HCT116 (cell line): ENCODE measurements around the gene SLC35F3. TPM values are rescaled to one million over a fixed set of nuclear protein-coding genes. Genes with fewer than 3 reads are reported as not detected.

Source experiments
- ATAC-seq: fragments of 200-7000 bp; cut with Tn5 transposase; 2 replicates; pipeline ENCODE4 v1.9.1; 2020; ENCODE audit warnings: mild to moderate bottlenecking, moderate library complexity
- BruUV-seq: library from RNA; stranded (reverse); fragments of 400-500 nt; replicated peaks from 2 replicates; lab custom pipeline; 2021; lab: Mats Ljungman, UMichigan
- CTCF ChIA-PET: fragments of 300-600 bp; sonication (Branson Sonifier 250); formaldehyde crosslinking; loops from one replicate; lab custom pipeline; 2021; ENCODE audit warnings: antibody characterized with exemption; lab: Charles Lee
- POLR2A ChIA-PET: fragments of 300-600, 350-600 bp; sonication (Branson Sonifier 250); formaldehyde crosslinking; loops from one replicate; lab custom pipeline; 2021; ENCODE audit warnings: antibody characterized with exemption; lab: Charles Lee
- RAD21 ChIA-PET, 2 experiments: fragments of 300-600 bp; sonication (Branson Sonifier 250); formaldehyde crosslinking; loops; one replicate each; lab custom pipeline; 2023; ENCODE audit warnings: low total read pairs in 2 of 2; ENCODE audit not compliant: uncharacterized antibody in 2 of 2, unreplicated experiment in 2 of 2, low non-redundant PET in 1 of 2; lab: Charles Lee
- DNase-seq: peaks from one replicate; pipeline ENCODE4 v3.0.0-alpha.2; 2010; ENCODE audit warnings: low read depth, low spot score
- H2AFZ ChIP-seq: fragments of 200-600 bp; shearing (Covaris generic), sonication (generic); 2 replicates; pipeline ENCODE4 v1.6.1; 2017; ENCODE audit warnings: low read depth, mixed run types, mixed read lengths, antibody characterized with exemption, low read length; ENCODE audit not compliant: poor library complexity, severe bottlenecking
- H3K27ac ChIP-seq: 2 replicates; pipeline ENCODE4 v1.5.1; 2012; ENCODE audit warnings: low read depth, low read length
- H3K27me3 ChIP-seq: fragments of 200-600 bp; sonication (generic); 2 replicates; pipeline ENCODE4 v1.6.1; 2016; ENCODE audit warnings: mixed run types, low read length, mixed read lengths; ENCODE audit not compliant: insufficient read depth
- H3K36me3 ChIP-seq, 2 experiments: fragments of 200-500 bp in 1 of 2; fragments of 200-600 bp in 1 of 2; sonication (Bioruptor generic) in 1 of 2; sonication (generic) in 1 of 2; 2 replicates each; pipeline versions ENCODE4 v1.5.1 to v1.6.1; 2014 to 2016; ENCODE audit warnings: low read length in 2 of 2, inconsistent platforms in 1 of 2, mixed read lengths in 1 of 2, mixed run types in 1 of 2; ENCODE audit not compliant: insufficient read depth in 2 of 2, control insufficient read depth in 1 of 2
- H3K4me1 ChIP-seq, 2 experiments: fragments of 200-600 bp in 1 of 2; sonication (generic) in 1 of 2; 2 replicates each; pipeline versions ENCODE4 v1.5.1 to v1.6.1; 2012 to 2017; ENCODE audit warnings: low read length in 2 of 2, inconsistent platforms in 1 of 2, mild to moderate bottlenecking in 1 of 2, mixed read lengths in 1 of 2, mixed run types in 1 of 2, moderate library complexity in 1 of 2; ENCODE audit not compliant: insufficient read depth in 2 of 2, control insufficient read depth in 1 of 2
- H3K4me2 ChIP-seq: fragments of 200-600 bp; sonication (generic); 2 replicates; pipeline ENCODE4 v1.6.1; 2017; ENCODE audit warnings: mixed run types, low read length, mixed read lengths
- H3K4me3 ChIP-seq, 2 experiments: fragments of 200-600 bp in 1 of 2; sonication (generic) in 1 of 2; replicated peaks in 1 of 2; 2 replicates each; pipeline ENCODE4 v1.5.1; 2011 to 2016; ENCODE audit warnings: low read length in 2 of 2, control low read depth in 1 of 2, low read depth in 1 of 2, mild to moderate bottlenecking in 1 of 2, mixed read lengths in 1 of 2, mixed run types in 1 of 2
- H3K79me2 ChIP-seq: fragments of 200-600 bp; sonication (generic); 2 replicates; pipeline ENCODE4 v1.6.1; 2017; ENCODE audit warnings: mild to moderate bottlenecking, mixed run types, low read length, moderate library complexity, mixed read lengths; ENCODE audit not compliant: insufficient read depth
- H3K9ac ChIP-seq: fragments of 200-600 bp; sonication (generic); 2 replicates; pipeline ENCODE4 v1.6.1; 2016; ENCODE audit warnings: low read length, mixed read lengths
- H3K9me2 ChIP-seq: fragments of 200-600 bp; sonication (generic), shearing (Covaris generic); 2 replicates; pipeline ENCODE4 v1.6.1; 2017; ENCODE audit warnings: mixed run types, mild to moderate bottlenecking, moderate library complexity; ENCODE audit not compliant: insufficient read depth
- H3K9me3 ChIP-seq, 2 experiments: fragments of 200-500 bp in 1 of 2; fragments of 200-600 bp in 1 of 2; sonication (Bioruptor generic) in 1 of 2; sonication (generic) in 1 of 2; 2 replicates each; pipeline ENCODE4 v1.6.1; 2014 to 2017; ENCODE audit warnings: low read length in 2 of 2, mixed read lengths in 2 of 2, inconsistent platforms in 1 of 2, low read depth in 1 of 2, mild to moderate bottlenecking in 1 of 2, mixed run types in 1 of 2, moderate library complexity in 1 of 2; ENCODE audit not compliant: control insufficient read depth in 1 of 2, insufficient read depth in 1 of 2
- H4K20me1 ChIP-seq: fragments of 200-600 bp; sonication (generic), shearing (Covaris generic); 2 replicates; pipeline ENCODE4 v1.6.1; 2017; ENCODE audit warnings: mixed run types, mild to moderate bottlenecking, moderate library complexity; ENCODE audit not compliant: insufficient read depth
- ATF3 ChIP-seq: IDR thresholded peaks from 2 replicates; pipeline ENCODE4 v1.6.1; 2012
- CBX3 ChIP-seq: IDR thresholded peaks from 2 replicates; pipeline ENCODE4 v1.6.1; 2012; ENCODE audit warnings: low read depth
- EGR1 ChIP-seq: IDR thresholded peaks from 2 replicates; pipeline ENCODE4 v1.6.1; 2012; ENCODE audit warnings: low read depth
- JUND ChIP-seq: IDR thresholded peaks from 2 replicates; pipeline ENCODE4 v1.6.1; 2012
- POLR2A ChIP-seq: IDR thresholded peaks from 2 replicates; pipeline ENCODE4 v1.7.0; 2011; ENCODE audit warnings: borderline replicate concordance; ENCODE audit not compliant: insufficient read depth, insufficient read length; ENCODE audit errors: extremely low read depth
- POLR2AphosphoS5 ChIP-seq: IDR thresholded peaks from 2 replicates; pipeline ENCODE4 v1.6.1; 2011; ENCODE audit warnings: mild to moderate bottlenecking, low read depth, low read length, moderate library complexity
- RAD21 ChIP-seq: IDR thresholded peaks from 2 replicates; pipeline ENCODE4 v1.6.1; 2012; ENCODE audit warnings: low read depth, mild to moderate bottlenecking
- SRF ChIP-seq: IDR thresholded peaks from 2 replicates; pipeline ENCODE4 v1.6.1; 2012; ENCODE audit warnings: low read depth
- TCF7L2 ChIP-seq: IDR thresholded peaks from 2 replicates; pipeline ENCODE4 v1.7.0; 2011; ENCODE audit warnings: borderline replicate concordance, inconsistent platforms; ENCODE audit not compliant: insufficient read depth, insufficient read length; ENCODE audit errors: extremely low read depth
- ZBTB33 ChIP-seq: IDR thresholded peaks from 2 replicates; pipeline ENCODE4 v1.6.1; 2011; ENCODE audit warnings: mild to moderate bottlenecking, low read length, moderate library complexity; ENCODE audit not compliant: insufficient replicate concordance; ENCODE audit errors: extremely low read depth
- intact Hi-C: fragments of 100-400 bp; cut with micrococcal nuclease; formaldehyde crosslinking; loops from 2 replicates; pipeline ENCODE4 v1.10.0; 2022
- total RNA-seq: library from RNA; stranded (reverse); gene quantifications from one replicate; pipeline ENCODE4 v1.2.1, GENCODE V29; 2021; ENCODE audit not compliant: unreplicated experiment

The SLC35F3 gene
- total RNA-seq, 1 experiment from 2014 or later: 6.4 TPM

GRCh38 chr1:234361102-234361603, 456.7 kb downstream of the SLC35F3 start:
- no peak for TF ChIP-seq SRF
- TF ChIP-seq RAD21: no peak
- TF ChIP-seq CBX3: no peak
- no peak for TF ChIP-seq ZBTB33
- no peak for TF ChIP-seq POLR2AphosphoS5
- no peak for TF ChIP-seq TCF7L2
- no peak for TF ChIP-seq EGR1
- TF ChIP-seq ATF3: no peak
- no peak for TF ChIP-seq POLR2A
- TF ChIP-seq JUND: no peak
- Histone ChIP-seq H3K4me2 (no peak overlapping the region), H3K9me3 (no peaks in the 10 kb centered on the region), H3K27ac (no peak overlapping the region), H3K27me3 (no peaks in the 10 kb centered on the region), H3K36me3 (no peaks in the 10 kb centered on the region), H3K79me2 (no peaks in the 10 kb centered on the region), H4K20me1 (no peaks in the 10 kb centered on the region), H3K9me2 (no peaks in the 10 kb centered on the region), H3K9ac (no peak overlapping the region), H3K4me1 (no peaks in the 10 kb centered on the region), H3K4me3 (no peak overlapping the region), H2AFZ (no peak overlapping the region)
- DNase-seq (no peak), ATAC-seq (no peak)
- no TSS peak for BruUV-seq
- POLR2A ChIA-PET: no interaction called here
- CTCF ChIA-PET: no interaction called here
- intact Hi-C loops: no loop called here
- RAD21 ChIA-PET: no interaction called here
